Measurements from ENCODE around the gene BICRAL. TPM values are rescaled to one million over a fixed set of nuclear protein-coding genes. Genes with fewer than 3 reads are reported as not detected.

The BICRAL gene
- total RNA-seq, 4 donors from 2014 or later, result 15.8 to 22.8 (median 16.9) TPM

DNA sequence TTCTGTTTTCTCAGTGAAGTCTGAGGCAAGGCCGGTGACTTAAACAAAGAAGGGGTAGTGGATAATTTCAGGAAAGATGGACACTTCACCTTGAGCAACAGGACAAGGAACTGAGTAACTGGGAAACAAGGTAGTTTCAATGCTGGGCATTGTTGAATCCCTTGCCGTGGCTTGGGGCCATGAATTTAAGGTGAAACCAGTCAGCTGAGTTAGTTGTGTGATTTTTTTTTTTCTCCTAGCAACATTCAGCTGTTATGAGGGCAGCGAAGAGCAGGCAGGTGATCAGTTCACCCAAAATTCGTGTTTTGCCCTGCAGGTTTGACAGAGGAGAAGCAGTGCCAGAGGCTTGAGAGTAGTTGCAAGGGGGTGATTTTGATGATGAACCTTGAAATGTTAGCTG is 6.8 kb downstream of the BICRAL start:
- TF ChIP-seq, protein P1, sequence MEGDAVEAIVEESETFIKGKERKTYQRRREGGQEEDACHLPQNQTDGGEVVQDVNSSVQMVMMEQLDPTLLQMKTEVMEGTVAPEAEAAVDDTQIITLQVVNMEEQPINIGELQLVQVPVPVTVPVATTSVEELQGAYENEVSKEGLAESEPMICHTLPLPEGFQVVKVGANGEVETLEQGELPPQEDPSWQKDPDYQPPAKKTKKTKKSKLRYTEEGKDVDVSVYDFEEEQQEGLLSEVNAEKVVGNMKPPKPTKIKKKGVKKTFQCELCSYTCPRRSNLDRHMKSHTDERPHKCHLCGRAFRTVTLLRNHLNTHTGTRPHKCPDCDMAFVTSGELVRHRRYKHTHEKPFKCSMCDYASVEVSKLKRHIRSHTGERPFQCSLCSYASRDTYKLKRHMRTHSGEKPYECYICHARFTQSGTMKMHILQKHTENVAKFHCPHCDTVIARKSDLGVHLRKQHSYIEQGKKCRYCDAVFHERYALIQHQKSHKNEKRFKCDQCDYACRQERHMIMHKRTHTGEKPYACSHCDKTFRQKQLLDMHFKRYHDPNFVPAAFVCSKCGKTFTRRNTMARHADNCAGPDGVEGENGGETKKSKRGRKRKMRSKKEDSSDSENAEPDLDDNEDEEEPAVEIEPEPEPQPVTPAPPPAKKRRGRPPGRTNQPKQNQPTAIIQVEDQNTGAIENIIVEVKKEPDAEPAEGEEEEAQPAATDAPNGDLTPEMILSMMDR (IDR thresholded peaks at IDR 0.05; ENCODE audit: low read depth), result no peak

DNA sequence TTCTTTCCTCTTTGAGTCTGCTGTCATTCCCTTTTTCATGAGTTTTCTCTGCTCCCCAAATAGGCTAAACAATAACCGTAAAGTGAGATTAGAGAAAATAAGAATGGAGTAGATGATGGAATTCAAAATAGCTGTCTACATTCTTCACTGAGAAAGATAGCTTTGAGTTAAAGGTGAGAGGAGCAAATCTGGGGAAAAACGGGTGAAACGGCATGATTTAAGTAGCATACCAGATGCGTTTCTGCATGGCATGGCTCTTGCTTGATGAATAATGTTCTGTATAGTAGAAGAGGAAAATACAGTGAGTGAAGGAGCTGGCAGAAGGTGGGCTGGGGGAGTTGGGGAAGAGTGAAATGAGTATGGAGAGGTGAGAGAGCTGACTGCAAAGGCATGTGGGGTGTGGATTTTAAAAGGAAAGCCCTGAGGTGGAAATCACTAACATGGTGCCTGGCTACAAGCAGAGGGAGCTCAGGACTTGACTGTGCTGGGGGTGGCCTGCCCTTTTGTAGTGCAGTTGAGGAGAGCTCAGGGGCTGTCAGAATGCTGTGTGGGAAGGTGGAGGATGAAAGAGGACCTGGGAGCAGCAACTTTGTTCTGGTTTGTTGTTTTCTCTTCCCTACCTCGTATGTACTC is 8.8 kb downstream of the BICRAL start:
- TF ChIP-seq, protein P1 (IDR thresholded peaks at IDR 0.05; ENCODE audit: low read depth), result no peak

DNA sequence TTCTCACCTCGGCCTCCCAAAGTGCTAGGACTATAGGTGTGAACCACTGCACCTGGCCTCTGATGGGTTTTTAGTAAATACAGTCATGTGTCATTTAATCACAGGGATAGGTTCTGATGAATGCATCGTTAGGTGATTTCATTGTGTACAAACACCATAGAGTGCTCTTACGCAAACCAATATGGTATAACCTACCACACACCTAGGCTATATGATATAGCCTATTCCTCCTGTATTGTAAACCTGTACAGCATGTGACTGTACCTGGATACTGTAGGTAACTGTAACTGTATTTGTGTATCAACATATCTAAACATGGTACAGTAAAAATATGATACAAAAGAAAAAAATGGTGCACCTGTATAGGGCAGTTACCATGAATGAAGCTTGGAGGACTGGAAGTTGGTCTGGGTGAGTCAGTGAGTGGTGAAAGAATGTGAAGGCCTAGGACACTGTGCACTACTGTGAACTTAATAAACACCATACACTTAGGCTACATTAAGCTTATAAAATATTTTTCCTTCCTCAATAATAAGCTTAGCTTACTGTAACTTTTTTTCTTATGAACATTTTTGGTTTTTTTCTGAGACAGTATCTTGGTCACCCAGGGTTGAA is 10.0 kb downstream of the BICRAL start:
- TF ChIP-seq, protein P1 (IDR thresholded peaks at IDR 0.05; ENCODE audit: low read depth), result no peak

DNA sequence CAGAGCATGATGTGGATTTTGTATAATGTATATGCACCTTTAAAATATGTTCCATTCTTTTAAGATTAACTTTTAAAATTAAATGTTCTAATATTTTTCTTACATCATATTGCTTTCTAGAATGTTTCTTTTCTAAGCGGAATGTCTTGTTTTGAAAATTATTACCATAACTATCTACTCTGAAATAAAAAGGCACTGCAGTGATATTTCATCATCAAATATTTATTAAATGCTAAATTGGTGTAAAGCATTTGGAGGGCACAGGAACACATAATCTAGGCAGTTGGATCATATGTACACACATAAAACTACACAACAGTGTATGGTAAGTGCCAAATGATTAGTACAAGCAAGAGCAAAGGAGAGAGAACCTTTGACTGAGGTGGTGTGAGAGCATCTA is 13.8 kb downstream of the BICRAL start:
- TF ChIP-seq, protein P1 (IDR thresholded peaks at IDR 0.05; ENCODE audit: low read depth), result no peak

DNA sequence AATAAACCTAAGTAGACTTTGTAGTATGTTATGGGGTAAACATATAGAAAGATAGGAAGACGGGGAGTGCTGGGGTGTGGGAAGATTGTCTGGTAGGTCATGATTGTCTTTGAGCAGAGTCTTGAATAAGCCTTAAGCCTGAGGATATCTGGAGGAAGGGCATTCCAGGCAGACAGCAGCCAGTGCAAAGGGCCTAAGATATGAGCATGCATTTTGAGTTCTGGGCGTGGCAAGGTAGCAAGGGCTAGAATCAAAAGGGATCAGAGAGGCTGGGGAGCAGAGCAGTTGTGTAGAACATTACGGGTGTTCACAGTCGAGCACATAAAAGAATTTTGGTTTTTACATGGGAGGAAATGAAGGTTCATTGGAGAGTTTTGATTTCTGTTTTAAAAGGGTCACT is 14.3 kb downstream of the BICRAL start:
- TF ChIP-seq, protein P1 (IDR thresholded peaks at IDR 0.05; ENCODE audit: low read depth), result no peak

DNA sequence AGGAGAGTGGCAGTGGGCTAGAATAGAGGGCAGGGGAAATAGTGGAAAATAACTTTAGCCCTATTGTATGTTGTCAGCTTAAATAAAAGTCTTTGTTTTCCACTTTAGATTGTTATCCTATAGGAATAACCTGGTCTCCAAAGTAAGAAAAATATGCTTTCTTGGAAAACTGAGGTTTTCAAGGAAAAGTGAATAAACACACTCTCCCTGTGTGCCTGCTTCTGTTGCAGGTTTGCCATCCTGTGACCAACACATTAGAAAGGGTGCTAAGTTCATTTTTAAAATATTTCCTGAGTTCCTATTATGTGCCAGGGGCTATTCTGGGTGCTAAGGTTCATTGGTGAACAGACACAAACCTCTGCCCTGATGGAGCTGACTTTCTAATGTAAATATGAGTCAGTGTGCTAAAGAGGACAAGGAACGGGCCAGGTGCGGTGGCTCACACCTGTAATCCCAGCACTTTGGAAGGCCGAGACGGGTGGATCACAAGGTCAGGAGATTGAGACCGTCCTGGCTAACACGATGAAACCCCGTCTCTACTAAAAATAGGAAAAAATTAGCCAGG is 23.5 kb downstream of the BICRAL start:
- TF ChIP-seq, protein P1 (IDR thresholded peaks at IDR 0.05; ENCODE audit: low read depth), result no peak
